Stimulated activated CD8-positive, alpha-beta memory T cell treated with anti-CD3 and anti-CD28 coated beads, Interleukin-4, amount 100 ng/mL, for 24 hours (primary cell): ENCODE results near the gene LRRC74B.
"Not testable (repeated sequence)": the region's sequence is repeated elsewhere in the genome, so short reads cannot be mapped to it uniquely, and the experiment has no call there.

Experiments used
- DNase-seq: peaks from one replicate; pipeline ENCODE4 v3.0.0-alpha.2; 2020; ENCODE audit warnings: low read depth

The LRRC74B gene

GRCh38 chr22:21054714-21055563 lies 9.2 kb downstream of the LRRC74B start:
- DNase-seq = no peak

- DNase-seq = no peak
Measured at GRCh38 chr22:21055564-21055834, 9.8 kb downstream of the LRRC74B start.

GRCh38 chr22:21055880-21056319 lies 10.2 kb downstream of the LRRC74B start:
- DNase-seq = no peak

- not testable (repeated sequence) for DNase-seq
Measured at GRCh38 chr22:21060363-21060762, 14.6 kb downstream of the LRRC74B start.

GRCh38 chr22:21061660-21062321 lies 16.0 kb downstream of the LRRC74B start:
- not testable (repeated sequence) for DNase-seq

GRCh38 chr22:21064425-21064824 lies 18.7 kb downstream of the LRRC74B start:
- not testable (repeated sequence) for DNase-seq

- DNase-seq = no peak
Measured at GRCh38 chr22:21064917-21065864, 19.4 kb downstream of the LRRC74B start.

- DNase-seq = no peak
Measured at GRCh38 chr22:21067075-21067900, 21.5 kb downstream of the LRRC74B start.

- DNase-seq = no peak
Measured at GRCh38 chr22:21067901-21068680, 22.3 kb downstream of the LRRC74B start.

- DNase-seq = no peak
Measured at GRCh38 chr22:21068681-21069276, 23.0 kb downstream of the LRRC74B start.

- DNase-seq = no peak
Measured at GRCh38 chr22:21069375-21069774, 23.6 kb downstream of the LRRC74B start.

- no peak for DNase-seq
Measured at GRCh38 chr22:21070690-21071615, 25.2 kb downstream of the LRRC74B start.

- not testable (repeated sequence) for DNase-seq
Measured at GRCh38 chr22:21071796-21072195, 26.1 kb downstream of the LRRC74B start.

GRCh38 chr22:21073023-21073422 lies 27.3 kb downstream of the LRRC74B start:
- no peak for DNase-seq

- no peak for DNase-seq
Measured at GRCh38 chr22:21073482-21073881, 27.7 kb downstream of the LRRC74B start.

- DNase-seq = no peak
Measured at GRCh38 chr22:21074102-21074715, 28.5 kb downstream of the LRRC74B start.

- no peak for DNase-seq
Measured at GRCh38 chr22:21075516-21076138, 29.9 kb downstream of the LRRC74B start.

GRCh38 chr22:21076912-21077625 lies 31.3 kb downstream of the LRRC74B start:
- DNase-seq = no peak
